HG02642 (cell line): ENCODE data around the gene FMNL2.

ENCODE experiments used
- ATAC-seq: cut with Tn5 transposase; IDR thresholded peaks from one replicate; pipeline ENCODE4 v1.9.1; 2021; ENCODE audit warnings: mild to moderate bottlenecking; ENCODE audit not compliant: unreplicated experiment, poor library complexity

Gene FMNL2

GRCh38 chr2:152657043-152657442 is 322.1 kb downstream of the FMNL2 start:
- ATAC-seq = peak; percentile 76

GRCh38 chr2:152658221-152658620 is 323.2 kb downstream of the FMNL2 start:
- no peak for ATAC-seq

- no peak for ATAC-seq
These were observed 326.1 kb downstream of the FMNL2 start for GRCh38 chr2:152661076-152661475.

GRCh38 chr2:152664725-152665124 is 329.8 kb downstream of the FMNL2 start:
- no peak for ATAC-seq

GRCh38 chr2:152674334-152674733 is 339.4 kb downstream of the FMNL2 start:
- no peak for ATAC-seq

- ATAC-seq = no peak
These were observed 341.5 kb downstream of the FMNL2 start for GRCh38 chr2:152676461-152676860.

- no peak for ATAC-seq
These were observed 343.8 kb downstream of the FMNL2 start for GRCh38 chr2:152678808-152679207.

- no peak for ATAC-seq
These were observed 347.7 kb downstream of the FMNL2 start for GRCh38 chr2:152682663-152683062.

- ATAC-seq = no peak
These were observed 348.4 kb downstream of the FMNL2 start for GRCh38 chr2:152683400-152683799.

- ATAC-seq = no peak
These were observed 351.3 kb downstream of the FMNL2 start for GRCh38 chr2:152686321-152686720.

GRCh38 chr2:152693033-152693432 is 358.1 kb downstream of the FMNL2 start:
- ATAC-seq = peak; percentile 90

- peak; percentile 59 for ATAC-seq
These were observed 359.2 kb downstream of the FMNL2 start for GRCh38 chr2:152694161-152694661.

GRCh38 chr2:152695763-152696162 is 360.8 kb downstream of the FMNL2 start:
- no peak for ATAC-seq

- no peak for ATAC-seq
These were observed 361.5 kb downstream of the FMNL2 start for GRCh38 chr2:152696476-152696875.
